ENCODE measurements around the gene MIA. TPM values are rescaled to one million over a fixed set of nuclear protein-coding genes. Genes with fewer than 3 reads are reported as not detected.
A peak's percentile ranks its signal among the peaks of the same experiment; 100 is the strongest.

Gene MIA
- total RNA-seq, 4 donors from 2014 or later = 2.1 to 4.1 (median 2.7) TPM

DNA sequence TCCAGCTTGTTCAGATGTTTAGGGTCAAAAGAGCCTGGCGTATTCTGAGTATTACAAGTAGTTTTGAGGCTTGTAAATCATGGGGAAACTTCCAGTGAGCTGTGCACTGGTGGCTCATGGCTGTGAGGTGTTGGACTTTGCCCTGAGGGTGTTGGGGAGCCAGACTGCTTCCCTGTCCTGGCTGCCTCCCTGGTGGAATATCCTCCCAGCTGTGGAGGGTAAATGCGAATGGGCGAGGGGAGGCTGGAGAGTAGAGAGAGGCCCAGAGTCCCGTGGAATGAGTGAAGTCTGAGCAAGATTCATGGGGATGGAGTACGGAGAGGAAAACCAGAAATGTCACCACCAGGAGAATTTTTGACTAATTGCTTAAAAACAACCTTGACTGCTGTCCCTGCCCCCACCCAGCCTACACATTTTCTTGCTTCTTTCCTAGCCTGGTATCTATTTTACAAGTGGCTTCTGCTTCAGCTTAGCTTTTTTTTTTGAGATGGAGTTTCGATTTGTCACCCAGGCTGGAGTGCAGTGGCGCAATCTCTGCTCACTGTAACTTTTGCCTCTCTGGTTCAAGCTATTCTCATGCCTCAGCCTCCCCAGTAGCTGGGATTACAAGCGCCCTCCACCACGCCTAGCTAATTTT, 20.6 kb upstream of the MIA start:
- no peak for DNase-seq (ENCODE audit: extremely low spot score)
- H3K36me3 ChIP-seq = peaks cover 28 to 57% (median 43%) of the 10 kb centered on the region in 4 donors
- H3K27ac ChIP-seq (replicated peaks in 1 of 4) = no peak overlapping the region
- WGBS = 80% methylated on average over 9 of the region's 9 CpGs
- H3K27me3 ChIP-seq = no peaks in the 10 kb centered on the region
- intact Hi-C loops (cut with DNase I) = loop anchor here (5.0 kb wide), 2 partner anchors 43 to 63 kb away; partner anchors contain the start of gene EGLN2
- H3K4me1 ChIP-seq = peaks cover 37 to 60% (median 57%) of the 10 kb centered on the region in 4 donors
- H3K9me3 ChIP-seq = no peaks in the 10 kb centered on the region
- peak overlapping the region in 3 of 4 donors; percentile 2 to 24 (median 7) for H3K4me3 ChIP-seq
- TF ChIP-seq POLR2A (IDR thresholded peaks at IDR 0.05; ENCODE audit: low read depth) (no peak), POLR2AphosphoS5 (IDR thresholded peaks at IDR 0.05) (no peak), EP300 (IDR thresholded peaks at IDR 0.05) (no peak)
- TF ChIP-seq, protein P1, sequence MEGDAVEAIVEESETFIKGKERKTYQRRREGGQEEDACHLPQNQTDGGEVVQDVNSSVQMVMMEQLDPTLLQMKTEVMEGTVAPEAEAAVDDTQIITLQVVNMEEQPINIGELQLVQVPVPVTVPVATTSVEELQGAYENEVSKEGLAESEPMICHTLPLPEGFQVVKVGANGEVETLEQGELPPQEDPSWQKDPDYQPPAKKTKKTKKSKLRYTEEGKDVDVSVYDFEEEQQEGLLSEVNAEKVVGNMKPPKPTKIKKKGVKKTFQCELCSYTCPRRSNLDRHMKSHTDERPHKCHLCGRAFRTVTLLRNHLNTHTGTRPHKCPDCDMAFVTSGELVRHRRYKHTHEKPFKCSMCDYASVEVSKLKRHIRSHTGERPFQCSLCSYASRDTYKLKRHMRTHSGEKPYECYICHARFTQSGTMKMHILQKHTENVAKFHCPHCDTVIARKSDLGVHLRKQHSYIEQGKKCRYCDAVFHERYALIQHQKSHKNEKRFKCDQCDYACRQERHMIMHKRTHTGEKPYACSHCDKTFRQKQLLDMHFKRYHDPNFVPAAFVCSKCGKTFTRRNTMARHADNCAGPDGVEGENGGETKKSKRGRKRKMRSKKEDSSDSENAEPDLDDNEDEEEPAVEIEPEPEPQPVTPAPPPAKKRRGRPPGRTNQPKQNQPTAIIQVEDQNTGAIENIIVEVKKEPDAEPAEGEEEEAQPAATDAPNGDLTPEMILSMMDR (IDR thresholded peaks at IDR 0.05) = no peak

DNA sequence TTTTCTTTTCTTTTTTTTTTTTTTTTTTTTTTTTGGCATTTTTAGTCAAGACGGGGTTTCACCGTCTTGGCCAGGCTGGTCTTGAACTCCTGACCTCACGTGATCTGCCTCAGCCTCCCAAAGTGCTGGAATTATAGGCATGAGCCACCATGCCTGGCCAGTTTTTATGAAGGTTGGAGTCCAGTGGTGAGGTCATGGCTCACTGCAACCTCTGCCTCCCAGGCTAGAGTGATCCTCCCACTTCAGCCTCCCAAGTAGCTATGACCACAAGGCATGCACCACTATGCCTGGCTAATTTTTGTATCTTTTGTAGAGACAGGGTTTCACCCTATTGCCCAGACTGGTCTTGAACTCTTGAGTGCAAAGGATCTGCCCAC, 20.1 kb upstream of the MIA start:
- H3K9me3 ChIP-seq = no peaks in the 10 kb centered on the region
- intact Hi-C loops (cut with DNase I) = no loop called here
- H3K4me1 ChIP-seq = peaks cover 33 to 56% (median 53%) of the 10 kb centered on the region in 4 donors
- 100% methylated on average over 3 of the region's 3 CpGs for WGBS
- no peak overlapping the region for H3K4me3 ChIP-seq
- H3K27me3 ChIP-seq = no peaks in the 10 kb centered on the region
- DNase-seq (ENCODE audit: extremely low spot score) = no peak
- no peak overlapping the region for H3K27ac ChIP-seq (replicated peaks in 1 of 4)
- no peak for TF ChIP-seq EP300 (IDR thresholded peaks at IDR 0.05)
- TF ChIP-seq POLR2A (IDR thresholded peaks at IDR 0.05; ENCODE audit: low read depth) = no peak
- TF ChIP-seq POLR2AphosphoS5 (IDR thresholded peaks at IDR 0.05) = no peak
- TF ChIP-seq, protein P1 (IDR thresholded peaks at IDR 0.05) = no peak
- H3K36me3 ChIP-seq = peaks cover 33 to 62% (median 48%) of the 10 kb centered on the region in 4 donors

GRCh38 chr19:40755791-40756190, 19.5 kb upstream of the MIA start:
- H3K36me3 ChIP-seq = peaks cover 39 to 67% (median 53%) of the 10 kb centered on the region in 4 donors
- no peak for TF ChIP-seq EP300 (IDR thresholded peaks at IDR 0.05)
- no peak overlapping the region for H3K27ac ChIP-seq (replicated peaks in 1 of 4)
- H3K27me3 ChIP-seq = no peaks in the 10 kb centered on the region
- H3K4me1 ChIP-seq = peaks cover 33 to 56% (median 53%) of the 10 kb centered on the region in 4 donors
- intact Hi-C loops (cut with DNase I) = no loop called here
- H3K4me3 ChIP-seq = no peak overlapping the region
- no peak for DNase-seq (ENCODE audit: extremely low spot score)
- no peaks in the 10 kb centered on the region for H3K9me3 ChIP-seq
- 95% methylated on average over 8 of the region's 8 CpGs for WGBS

DNA sequence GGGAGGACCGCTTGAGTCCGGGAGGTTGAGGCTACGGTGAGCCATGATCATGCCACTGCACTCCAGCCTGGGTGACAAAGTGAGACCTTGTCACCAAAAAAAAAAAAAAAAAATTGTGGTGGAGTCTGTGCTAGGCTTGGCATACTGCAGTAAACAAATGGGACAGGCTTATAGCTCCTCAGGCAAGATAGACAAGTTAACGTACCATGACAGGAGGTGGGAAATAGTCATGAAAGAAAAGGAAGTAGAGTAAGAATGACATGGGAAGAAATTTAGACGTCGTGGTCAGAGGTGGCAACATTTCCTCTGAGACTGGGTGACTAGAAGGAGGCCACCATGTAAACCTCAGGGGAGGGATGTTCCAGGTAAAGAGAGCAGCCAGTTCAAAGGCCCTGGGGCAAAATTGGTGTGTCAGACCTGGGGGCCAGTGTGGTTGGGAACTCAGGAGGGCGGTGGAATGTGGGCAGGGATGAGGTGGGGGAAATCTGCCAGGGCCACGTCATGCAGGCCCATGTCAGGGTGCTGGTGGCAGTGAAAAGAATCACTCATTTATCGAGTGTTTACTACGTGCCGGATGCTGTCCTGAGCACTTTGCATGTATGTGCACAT, 18.7 kb upstream of the MIA start:
- Histone ChIP-seq H3K4me1 (peaks cover 33 to 55% (median 53%) of the 10 kb centered on the region in 4 donors), H3K27me3 (no peaks in the 10 kb centered on the region), H3K9me3 (no peaks in the 10 kb centered on the region), H3K27ac (replicated peaks in 1 of 4) (no peak overlapping the region), H3K4me3 (no peak overlapping the region), H3K36me3 (peaks cover 41 to 76% (median 61%) of the 10 kb centered on the region in 4 donors)
- TF ChIP-seq POLR2AphosphoS5 (IDR thresholded peaks at IDR 0.05) (no peak), EP300 (IDR thresholded peaks at IDR 0.05) (no peak), POLR2A (IDR thresholded peaks at IDR 0.05; ENCODE audit: low read depth) (no peak)
- TF ChIP-seq, protein P1 (IDR thresholded peaks at IDR 0.05) = no peak
- 85% methylated on average over 10 of the region's 11 CpGs for WGBS
- intact Hi-C loops (cut with DNase I) = no loop called here
- no peak for DNase-seq (ENCODE audit: extremely low spot score)

GRCh38 chr19:40758491-40758890, 16.8 kb upstream of the MIA start:
- H3K36me3 ChIP-seq = peaks cover 59 to 94% (median 80%) of the 10 kb centered on the region in 4 donors

More at GRCh38 chr19:40758491-40758890, 16.8 kb upstream of the MIA start:
- Histone ChIP-seq H3K27me3 (no peaks in the 10 kb centered on the region), H3K4me1 (peaks cover 19 to 38% (median 37%) of the 10 kb centered on the region in 4 donors), H3K9me3 (no peaks in the 10 kb centered on the region), H3K4me3 (no peak overlapping the region), H3K27ac (replicated peaks in 1 of 4) (no peak overlapping the region)
- TF ChIP-seq POLR2A (IDR thresholded peaks at IDR 0.05; ENCODE audit: low read depth) = no peak
- TF ChIP-seq EP300 (IDR thresholded peaks at IDR 0.05) = no peak
- intact Hi-C loops (cut with DNase I) = no loop called here
- DNase-seq (ENCODE audit: extremely low spot score) = no peak
- WGBS = 90% methylated on average over 3 of the region's 3 CpGs
